HG02943 (cell line): ENCODE data around the gene SSRP1.
"Not testable (repeated sequence)": the region's sequence is repeated elsewhere in the genome, so short reads cannot be mapped to it uniquely, and the experiment has no call there.

Source experiments
- ATAC-seq: cut with Tn5 transposase; IDR thresholded peaks from one replicate; pipeline ENCODE4 v1.9.1; 2021; ENCODE audit warnings: mild to moderate bottlenecking, low read depth, moderate library complexity; ENCODE audit not compliant: unreplicated experiment

SSRP1 gene

GRCh38 chr11:57340039-57340615 lies 4.4 kb upstream of the SSRP1 start:
- no peak for ATAC-seq

GRCh38 chr11:57339328-57339727 lies 3.6 kb upstream of the SSRP1 start:
- no peak for ATAC-seq

- ATAC-seq: no peak
These were observed 2.5 kb upstream of the SSRP1 start, which contains the start of gene P2RX3 for GRCh38 chr11:57338142-57338541. Gene P2RX3 (plus strand): TSS chr11:57338352. CDS start chr11:57338551, 199 bp downstream.

GRCh38 chr11:57336856-57337255 lies 1.2 kb upstream of the SSRP1 start:
- ATAC-seq: not testable (repeated sequence)

GRCh38 chr11:57336111-57336666 lies 497 bp upstream of the SSRP1 start:
- no peak for ATAC-seq

- ATAC-seq: no peak
These were observed 709 bp downstream of the SSRP1 start for GRCh38 chr11:57335023-57335342.

- ATAC-seq: no peak
These were observed 2.8 kb downstream of the SSRP1 start for GRCh38 chr11:57332694-57333440.

- ATAC-seq: no peak
These were observed 4.0 kb downstream of the SSRP1 start for GRCh38 chr11:57331720-57332119.

GRCh38 chr11:57330029-57330428 lies 5.7 kb downstream of the SSRP1 start:
- no peak for ATAC-seq

- ATAC-seq: no peak
These were observed 8.0 kb downstream of the SSRP1 start for GRCh38 chr11:57327721-57328120.

GRCh38 chr11:57325735-57326048 lies 10.0 kb downstream of the SSRP1 start:
- ATAC-seq: no peak

GRCh38 chr11:57324886-57325734 lies 10.6 kb downstream of the SSRP1 start, which contains the start of gene TNKS1BP1:
Gene TNKS1BP1 (minus strand): TSS chr11:57324952. CDS start chr11:57321885, 3,067 bp downstream.
- peak; percentile 90 for ATAC-seq

GRCh38 chr11:57324154-57324885 lies 11.4 kb downstream of the SSRP1 start:
- no peak for ATAC-seq

- no peak for ATAC-seq
These were observed 11.9 kb downstream of the SSRP1 start for GRCh38 chr11:57323855-57324153.

GRCh38 chr11:57323167-57323854 lies 12.4 kb downstream of the SSRP1 start:
- no peak for ATAC-seq

GRCh38 chr11:57322256-57323166 lies 13.2 kb downstream of the SSRP1 start:
- ATAC-seq: no peak

GRCh38 chr11:57321388-57322255 lies 14.1 kb downstream of the SSRP1 start:
- no peak for ATAC-seq

GRCh38 chr11:57320719-57321387 lies 14.8 kb downstream of the SSRP1 start:
- no peak for ATAC-seq
